Dedifferentiated amniotic fluid mesenchymal stem cell (primary cell): Measurements from ENCODE around the gene USP33.
A peak's percentile ranks its signal among the peaks of the same experiment; 100 is the strongest.
"Not testable (repeated sequence)": the region's sequence is repeated elsewhere in the genome, so short reads cannot be mapped to it uniquely, and the experiment has no call there.

Experiments used
- DNase-seq: peaks from one replicate; pipeline ENCODE4 v3.0.0-alpha.2; 2016; ENCODE audit errors: extremely low spot score

USP33 gene

DNA sequence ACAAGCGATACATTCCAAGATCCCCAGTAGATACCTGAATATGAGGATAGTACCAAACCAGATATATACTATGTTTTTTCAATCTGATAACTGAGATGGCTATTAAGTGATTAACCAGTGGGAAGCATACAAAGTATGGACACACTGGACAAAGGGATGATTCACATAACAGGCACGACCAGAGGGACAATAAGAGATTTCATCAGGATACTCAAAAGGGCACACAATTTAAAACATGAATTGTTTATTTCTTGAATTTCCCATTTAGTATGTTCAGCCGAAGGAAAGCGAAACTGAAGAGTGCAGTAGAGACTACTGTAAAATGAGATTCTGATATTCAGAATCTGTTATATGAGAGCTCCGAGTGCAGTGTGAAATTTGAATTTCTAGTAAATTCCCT lies 87.8 kb downstream of the USP33 start:
- DNase-seq: no peak

DNA sequence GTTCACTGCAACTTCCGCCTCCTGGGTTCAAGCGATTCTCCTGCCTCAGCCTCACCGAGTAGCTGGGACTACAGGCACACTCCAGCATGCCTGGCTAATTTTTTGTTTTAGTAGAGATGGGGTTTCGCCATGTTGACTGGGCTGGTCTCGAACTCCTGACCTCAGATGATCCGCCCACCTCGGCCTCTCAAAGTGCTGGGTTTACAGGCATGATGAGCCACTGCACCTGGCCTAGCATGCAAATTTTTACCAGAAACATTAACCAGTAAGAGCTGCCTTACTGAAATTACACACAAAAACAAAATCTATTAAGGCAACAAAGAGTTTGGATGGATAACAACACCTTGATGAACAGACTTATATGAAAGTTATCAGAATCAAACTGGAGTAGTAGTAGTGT lies 89.3 kb downstream of the USP33 start:
- no peak for DNase-seq

DNA sequence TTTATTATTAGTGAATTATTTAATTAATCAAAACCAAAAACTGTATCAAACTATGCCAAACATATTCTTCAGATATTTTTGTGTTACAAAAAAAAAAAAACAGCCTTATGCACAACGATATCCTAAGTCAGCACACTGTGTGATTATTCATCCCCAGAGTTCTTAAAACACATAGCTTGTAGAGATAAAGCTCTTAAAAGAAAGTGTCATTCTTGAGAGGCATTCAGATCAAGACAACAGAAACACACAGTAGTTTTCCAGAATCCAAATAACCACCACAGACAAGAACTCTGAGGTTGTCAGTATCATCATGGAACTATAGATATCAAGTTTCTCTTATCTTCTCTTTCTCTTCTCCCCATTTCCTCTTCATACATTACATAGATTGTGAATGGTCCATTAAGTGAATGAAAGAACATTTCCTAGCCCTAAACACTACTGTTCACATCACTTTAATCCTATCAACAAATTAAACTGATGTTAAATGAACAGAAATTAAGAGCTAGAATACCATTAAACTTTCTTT lies 90.7 kb downstream of the USP33 start:
- DNase-seq: no peak

DNA sequence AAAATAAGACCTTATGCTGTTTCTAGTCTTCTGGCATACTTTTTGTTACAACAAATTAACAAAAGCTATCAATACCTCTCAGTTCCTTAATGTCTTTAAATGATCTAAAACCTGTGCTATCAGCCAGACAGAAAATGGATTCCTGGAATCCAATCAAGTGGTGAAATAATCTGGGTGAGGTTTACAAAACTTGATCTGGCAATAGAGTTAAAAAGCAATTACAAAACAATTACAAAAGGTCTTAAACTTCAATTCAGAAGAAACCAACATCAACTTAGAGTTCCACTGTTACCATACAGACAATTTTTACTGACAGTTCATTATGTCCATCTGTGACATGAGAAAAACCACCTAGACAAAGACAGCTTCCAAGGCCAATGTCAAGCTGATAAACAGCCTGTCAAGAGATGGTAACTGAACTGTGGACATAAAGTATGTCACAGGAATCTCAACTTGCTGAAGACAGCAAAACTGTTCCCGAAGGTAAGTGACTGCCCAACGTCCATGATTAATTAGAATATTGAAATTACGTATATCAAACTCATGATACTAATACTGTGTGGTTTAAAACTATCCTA lies 94.6 kb downstream of the USP33 start:
- no peak for DNase-seq

DNA sequence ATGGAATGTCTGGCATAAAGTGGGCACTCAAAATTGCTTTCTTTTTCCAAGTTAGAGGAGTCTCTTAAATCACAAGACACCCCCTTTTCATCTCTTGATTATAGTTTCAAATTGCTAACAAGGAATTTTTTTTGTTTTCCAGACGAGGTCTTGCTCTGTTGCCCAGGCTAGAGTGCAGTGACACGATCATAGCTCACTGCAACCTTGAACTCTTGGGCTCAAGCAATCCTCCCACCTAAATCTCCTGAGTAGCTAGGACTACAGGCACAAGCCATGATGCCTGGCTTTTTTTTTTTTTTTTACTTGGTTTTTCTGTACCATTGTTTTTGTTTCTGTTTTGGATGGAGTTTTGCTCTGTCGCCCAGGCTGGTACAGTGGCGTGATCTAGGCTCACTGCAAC lies 98.0 kb downstream of the USP33 start:
- DNase-seq: no peak

DNA sequence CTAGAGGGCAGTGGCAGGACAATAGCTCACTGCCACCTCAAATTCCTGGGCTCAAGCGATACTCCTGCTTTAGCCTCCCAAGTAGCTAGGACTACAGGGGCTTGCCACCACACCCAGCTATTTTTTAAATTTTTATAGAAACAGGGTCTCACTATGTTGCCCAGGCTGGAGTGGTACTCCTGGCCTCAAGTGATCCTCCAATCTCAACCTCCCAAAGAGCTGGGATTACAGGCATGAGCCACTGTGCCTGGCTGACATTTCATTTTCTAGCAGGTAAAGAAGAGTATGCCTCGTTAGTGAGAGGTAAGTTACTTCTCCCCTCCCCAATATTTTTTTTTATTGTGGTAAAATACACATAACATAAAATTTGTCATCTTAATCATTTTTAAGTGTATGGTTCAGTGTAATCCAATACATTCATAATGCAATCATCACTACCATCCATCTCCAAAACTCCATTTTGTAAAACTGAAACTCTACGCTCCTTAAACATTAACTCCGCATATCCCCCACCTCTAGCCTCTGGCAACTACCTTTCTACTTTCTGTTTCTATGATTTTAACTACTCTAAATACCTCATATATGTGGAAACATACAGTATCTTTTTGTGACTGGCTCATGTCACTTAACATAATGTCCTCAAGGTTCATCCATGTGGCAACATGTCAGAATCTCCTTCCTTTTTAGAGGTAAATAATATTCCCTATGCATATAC lies 99.6 kb downstream of the USP33 start:
- no peak for DNase-seq

DNA sequence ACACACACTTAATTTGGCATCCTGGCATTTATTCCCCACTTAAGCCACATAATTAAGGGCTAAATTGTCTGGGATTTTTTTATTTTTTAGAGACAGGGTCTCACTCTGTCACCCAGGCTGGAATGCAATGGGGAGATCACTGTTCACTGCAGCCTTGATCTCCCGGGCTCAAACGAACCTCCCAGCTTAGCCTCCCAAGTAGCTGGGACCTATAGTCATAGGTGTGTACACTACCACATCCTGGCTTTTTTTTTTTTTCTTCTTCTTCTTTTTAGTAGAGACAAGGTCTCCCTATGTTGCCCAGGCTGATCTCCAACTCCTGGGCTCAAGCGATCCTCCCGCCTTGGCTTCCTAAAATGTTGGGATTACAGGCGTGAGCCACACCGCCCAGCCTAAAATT lies 101.4 kb downstream of the USP33 start:
- DNase-seq: no peak

DNA sequence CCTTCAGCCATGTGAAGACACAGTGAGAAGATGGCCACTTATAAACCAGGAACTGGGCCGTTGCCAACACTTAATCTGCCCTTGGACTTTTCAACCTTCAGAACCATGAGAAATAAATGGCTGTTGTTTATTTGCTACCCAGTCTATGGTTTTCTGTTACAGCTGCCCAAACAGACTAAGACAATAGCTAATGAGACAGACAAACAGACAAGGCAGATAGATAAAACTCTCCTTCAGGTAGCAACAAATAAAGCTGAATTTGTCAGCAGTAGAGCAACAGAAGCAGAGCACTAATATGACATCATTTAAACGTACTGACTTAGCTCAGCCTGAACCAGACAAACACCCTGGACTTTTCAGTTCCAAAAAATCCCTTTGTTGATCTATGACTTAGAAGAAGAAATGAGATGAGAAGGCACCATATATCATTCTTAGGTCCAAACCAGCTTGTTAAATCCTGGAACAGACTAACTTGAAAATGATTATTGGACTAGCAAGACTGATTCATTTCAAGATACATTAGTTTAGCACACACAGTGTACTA lies 104.1 kb downstream of the USP33 start:
- DNase-seq: no peak

DNA sequence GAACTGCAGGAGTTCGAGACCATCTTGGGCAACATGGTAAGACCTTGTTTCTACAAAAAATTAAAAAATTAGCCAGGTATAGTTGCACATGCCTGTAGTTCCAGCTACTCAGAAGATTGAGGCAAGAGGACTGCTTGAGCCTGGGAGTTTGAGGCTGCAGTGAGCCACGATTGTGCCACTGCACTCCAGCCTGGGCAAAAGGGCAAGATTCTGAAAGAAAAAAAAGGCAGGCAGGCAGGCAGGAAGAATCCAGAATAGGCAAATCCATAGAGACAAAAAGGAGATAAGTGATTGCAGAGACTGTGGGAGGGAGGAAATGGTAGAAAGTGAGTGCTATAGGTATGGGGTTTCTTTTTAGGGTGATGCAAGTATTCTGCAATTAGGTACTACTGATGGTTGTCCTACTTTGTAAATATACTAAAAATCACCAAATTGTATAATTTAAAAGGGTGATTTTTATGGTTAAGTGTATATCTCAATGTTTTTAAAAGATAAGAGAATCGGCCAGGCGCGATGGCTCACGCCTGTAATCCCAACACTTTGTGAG lies 106.6 kb downstream of the USP33 start:
- DNase-seq: no peak

DNA sequence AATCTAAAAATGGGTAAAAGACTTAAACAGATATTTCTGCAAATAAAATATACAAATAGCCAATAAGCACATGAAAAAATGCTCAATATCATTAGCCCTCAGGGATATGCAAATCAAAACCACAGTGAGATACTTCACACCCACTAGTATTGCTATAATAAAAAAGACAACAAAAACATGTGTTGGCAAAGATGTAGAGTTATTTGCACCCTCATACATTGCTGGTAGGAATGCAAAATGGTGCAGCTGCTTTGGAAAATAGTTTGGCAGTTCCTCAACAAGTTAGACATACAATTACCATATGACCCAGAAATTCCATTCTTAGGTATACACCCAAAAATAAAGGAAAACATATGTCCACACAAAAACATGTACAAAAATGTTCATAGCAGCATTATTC lies 107.4 kb downstream of the USP33 start:
- DNase-seq: peak; percentile 72

DNA sequence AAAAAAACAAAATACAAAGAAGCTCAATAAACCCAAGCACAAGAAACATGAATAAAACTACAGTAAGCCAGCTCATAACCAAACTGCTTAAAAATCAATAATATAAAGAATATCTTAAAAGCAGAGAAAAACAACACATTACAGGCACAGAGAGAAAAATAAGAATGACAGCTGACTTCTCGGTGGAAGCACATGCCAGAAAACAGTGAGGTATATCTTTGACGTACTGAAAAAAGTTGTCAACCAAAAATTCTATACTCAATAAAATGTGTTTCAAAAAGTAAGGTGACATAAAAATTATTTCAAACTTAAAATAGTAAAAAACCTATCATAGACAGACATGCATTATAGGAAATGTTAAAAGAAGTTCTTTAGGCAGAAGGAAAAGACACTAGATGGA lies 110.5 kb downstream of the USP33 start:
- DNase-seq: no peak

DNA sequence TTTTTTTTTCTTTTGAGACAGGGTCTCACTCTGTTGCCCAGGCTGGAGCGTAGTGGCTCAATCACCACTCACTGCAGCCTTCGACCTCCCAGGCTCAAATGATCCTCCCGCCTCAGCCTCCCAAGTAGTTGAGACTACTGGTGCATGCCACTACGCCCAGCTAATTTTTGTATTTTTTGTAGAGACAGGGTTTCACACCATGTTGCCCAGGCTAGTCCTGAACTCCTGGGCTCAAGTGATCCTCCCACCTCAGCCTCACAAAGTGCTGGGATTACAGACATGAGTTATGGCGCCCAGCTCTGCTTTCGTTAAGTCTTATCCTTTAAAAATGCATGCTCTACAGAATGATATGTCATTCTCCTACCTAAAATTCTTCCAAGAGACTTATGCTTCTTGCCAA lies 113.4 kb downstream of the USP33 start:
- not testable (repeated sequence) for DNase-seq
